HG03521 (cell line): Measurements from ENCODE around the gene ARMC9.
"Not testable (repeated sequence)": the region's sequence is repeated elsewhere in the genome, so short reads cannot be mapped to it uniquely, and the experiment has no call there.

ENCODE experiments used
- ATAC-seq: cut with Tn5 transposase; IDR thresholded peaks from one replicate; pipeline ENCODE4 v1.9.1; 2021; ENCODE audit warnings: mild to moderate bottlenecking, moderate library complexity; ENCODE audit not compliant: unreplicated experiment

ARMC9 gene

DNA sequence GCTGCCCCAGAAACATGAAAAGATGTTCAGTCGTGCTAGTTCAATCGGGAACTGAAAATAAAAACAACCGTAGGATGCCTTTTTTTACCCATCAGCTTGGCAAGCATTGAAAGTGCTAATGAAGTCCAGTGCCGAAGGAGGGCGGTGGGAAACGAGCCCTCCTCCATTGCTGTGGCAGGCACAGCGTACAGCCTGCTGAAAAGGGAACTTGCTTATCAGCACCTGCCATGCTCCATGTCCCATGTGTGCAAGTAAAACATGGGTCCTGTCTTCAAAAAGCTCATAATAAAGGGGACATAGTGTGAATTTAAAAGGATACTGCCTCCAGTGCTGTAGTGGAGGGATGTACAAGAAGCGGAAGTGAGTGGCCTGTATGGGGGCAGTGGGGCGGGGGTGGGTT lies 82.4 kb downstream of the ARMC9 start:
- ATAC-seq, result no peak

DNA sequence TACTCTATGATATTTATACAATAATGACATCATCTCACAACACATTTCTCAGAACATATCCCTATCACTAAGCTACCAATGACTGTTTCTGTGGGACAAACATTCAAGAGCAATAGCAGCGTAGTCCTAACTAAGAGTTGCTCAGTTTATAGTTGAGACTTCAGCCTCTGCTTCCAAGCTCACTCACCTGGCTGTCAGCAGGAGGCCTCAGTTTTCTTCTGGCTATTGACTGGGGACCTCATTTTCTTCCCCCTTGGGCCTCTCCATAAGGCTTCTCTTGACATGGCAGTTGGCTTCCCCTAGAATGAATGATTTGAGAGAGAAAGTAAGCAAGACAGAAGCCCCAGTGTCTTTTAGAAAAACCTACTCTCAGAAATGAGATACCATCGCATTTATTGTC lies 85.9 kb downstream of the ARMC9 start:
- no peak for ATAC-seq

DNA sequence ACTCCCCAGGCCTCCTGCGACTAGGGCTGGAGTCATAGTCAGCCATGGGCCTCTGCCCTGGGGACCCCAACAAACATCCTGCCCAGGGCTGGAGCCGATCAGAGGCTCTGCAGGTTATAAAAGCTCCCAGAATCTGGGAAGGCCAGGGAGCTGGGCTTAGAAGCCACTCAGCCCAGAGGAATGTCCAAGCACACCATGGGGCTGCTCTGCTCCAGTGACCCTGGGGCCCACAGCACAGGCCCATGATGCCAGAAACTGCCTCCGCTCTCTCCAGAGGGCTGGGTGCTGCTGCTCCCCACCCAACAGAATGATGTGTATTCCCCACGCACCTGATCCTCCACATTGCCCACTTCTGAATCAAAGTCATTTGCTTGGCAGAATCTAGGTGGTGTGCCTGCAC lies 88.5 kb downstream of the ARMC9 start:
- no peak for ATAC-seq

DNA sequence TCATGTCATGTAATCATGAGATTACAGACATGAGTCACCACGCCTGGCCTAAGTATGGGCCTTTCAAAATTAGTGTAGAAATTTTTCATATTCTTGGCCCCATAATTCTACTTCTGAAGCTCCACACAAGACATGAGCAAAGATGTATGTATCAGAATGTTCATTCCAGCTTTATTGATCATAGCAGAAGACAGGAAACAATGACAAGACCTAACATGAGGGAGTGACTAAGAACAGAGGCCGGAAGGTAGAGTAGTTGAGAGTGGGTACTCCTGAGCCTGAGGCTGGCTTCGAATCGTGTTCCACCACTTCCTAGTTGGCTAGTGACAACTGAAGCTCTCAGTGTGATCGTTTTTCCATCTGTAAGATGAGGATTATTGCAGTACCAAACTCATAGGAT lies 89.3 kb downstream of the ARMC9 start:
- ATAC-seq, result no peak

DNA sequence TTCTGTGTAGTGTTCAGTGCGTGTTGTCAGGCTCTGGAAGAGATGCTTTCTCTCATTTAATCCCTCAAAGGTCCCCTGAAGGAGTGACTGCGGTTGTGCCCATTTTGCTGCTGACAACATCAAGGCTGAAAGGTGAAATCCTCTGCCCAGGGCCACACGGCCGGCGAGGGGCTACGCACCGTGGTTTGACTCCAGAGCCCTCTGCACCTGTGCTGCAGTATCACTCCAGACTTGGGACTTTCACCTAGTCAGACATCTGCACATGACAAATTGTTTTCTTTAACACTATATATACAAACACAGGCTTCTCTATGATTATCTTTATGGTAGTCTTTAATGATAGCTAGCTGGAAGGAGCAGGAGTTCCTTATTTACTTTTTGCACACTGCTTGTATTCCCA lies 90.2 kb downstream of the ARMC9 start:
- no peak for ATAC-seq

DNA sequence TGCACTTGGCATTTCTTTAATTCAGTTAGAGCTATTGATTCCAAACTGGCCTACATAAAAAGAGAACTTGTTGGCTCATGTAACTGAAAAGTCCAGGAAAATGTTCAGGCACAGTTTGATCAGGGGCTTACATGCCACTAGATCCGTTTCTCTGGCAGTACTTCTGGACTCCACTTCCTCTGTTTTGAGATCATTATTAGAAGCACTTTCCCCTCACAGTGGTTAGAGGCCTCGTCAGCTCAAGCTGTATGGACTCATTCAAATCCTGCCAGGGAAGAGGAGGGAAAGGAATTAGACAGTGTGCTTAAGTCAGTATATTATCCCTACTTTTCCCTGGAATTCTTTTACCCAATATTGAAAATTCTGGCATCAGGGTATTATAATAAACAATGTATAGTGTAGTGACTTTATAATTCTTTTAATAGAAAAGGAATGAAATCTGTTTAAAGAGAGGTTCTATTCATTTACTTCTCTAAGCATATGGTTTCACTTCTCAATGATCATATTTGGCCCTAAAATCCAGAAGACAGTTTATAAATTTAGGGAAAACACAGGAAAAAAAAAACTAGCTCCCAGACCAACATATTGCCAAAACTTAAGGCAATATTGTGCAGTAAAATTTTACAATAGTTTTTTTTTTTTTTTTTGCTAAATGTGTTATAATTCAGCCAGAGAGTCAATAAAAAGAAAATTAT lies 92.0 kb downstream of the ARMC9 start:
- no peak for ATAC-seq

DNA sequence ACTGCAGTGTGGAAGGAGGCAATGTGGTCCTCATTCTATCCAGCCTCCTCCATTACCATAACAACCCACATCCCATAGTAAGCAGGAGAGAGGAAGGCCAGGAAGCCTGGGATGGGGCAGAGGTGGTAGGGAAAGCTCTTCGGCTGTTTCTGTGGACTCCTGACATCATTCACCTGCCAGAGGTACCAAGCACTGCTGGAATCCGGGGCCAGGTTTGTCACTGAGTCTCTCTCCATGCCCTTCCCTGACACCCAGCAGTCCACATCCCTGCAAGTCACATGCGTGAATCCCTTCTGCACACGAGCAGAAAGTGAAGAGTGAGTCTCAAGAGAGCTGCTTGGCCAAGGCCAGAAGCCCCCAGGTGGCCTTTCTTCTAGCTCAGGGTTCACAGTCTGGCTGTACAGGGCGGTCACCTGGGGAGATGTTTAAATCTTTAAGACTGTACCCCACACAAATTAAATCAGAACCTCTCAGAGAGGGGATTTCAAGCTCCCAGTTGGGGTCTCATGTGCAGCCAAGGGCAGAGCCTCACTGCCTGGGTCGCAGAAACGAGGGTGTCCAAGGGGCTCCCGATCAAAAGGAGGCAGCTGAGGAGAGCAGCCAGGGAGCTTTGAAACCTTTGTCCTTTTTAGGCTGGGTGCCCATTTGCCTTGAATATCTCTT lies 94.2 kb downstream of the ARMC9 start:
- no peak for ATAC-seq

DNA sequence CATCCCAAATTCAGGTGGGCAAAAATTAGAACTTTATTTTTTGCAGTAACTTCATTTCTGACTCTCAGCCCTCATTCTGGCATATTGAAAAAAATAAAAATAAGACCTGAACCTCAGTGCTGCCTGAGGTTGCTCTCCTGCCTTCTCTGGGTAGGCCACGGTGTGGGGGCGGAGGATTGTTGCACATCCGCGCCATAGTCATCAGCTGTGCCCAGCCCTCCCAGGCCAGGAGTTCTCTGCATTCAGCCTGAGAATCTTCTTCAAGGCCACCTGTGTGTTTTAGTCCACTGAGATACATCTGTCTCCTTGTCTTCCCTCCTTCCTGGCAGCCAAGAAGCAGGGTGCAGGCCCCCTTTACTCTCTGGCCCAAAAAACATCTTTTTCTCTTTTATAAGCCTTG lies 94.7 kb downstream of the ARMC9 start:
- ATAC-seq, result no peak

DNA sequence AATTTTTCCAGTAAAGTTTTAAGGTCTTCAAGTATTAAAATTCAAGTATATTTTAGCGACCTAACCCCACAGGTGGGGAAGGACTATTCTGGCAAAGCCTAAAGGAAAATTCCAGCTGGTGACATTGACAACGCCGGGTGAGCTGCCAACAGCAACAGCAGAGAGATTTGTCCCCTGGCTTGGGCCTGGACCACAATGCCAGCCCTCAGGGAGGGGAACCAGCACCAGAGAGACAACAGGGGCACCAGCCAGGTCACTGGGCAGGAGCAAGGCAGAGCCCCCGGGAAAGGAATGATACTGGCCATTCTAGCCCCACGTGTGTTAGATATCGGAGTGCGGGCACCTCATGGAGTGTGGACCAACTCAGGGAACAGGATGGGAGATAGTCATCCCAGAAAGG lies 95.7 kb downstream of the ARMC9 start:
- ATAC-seq, result no peak

DNA sequence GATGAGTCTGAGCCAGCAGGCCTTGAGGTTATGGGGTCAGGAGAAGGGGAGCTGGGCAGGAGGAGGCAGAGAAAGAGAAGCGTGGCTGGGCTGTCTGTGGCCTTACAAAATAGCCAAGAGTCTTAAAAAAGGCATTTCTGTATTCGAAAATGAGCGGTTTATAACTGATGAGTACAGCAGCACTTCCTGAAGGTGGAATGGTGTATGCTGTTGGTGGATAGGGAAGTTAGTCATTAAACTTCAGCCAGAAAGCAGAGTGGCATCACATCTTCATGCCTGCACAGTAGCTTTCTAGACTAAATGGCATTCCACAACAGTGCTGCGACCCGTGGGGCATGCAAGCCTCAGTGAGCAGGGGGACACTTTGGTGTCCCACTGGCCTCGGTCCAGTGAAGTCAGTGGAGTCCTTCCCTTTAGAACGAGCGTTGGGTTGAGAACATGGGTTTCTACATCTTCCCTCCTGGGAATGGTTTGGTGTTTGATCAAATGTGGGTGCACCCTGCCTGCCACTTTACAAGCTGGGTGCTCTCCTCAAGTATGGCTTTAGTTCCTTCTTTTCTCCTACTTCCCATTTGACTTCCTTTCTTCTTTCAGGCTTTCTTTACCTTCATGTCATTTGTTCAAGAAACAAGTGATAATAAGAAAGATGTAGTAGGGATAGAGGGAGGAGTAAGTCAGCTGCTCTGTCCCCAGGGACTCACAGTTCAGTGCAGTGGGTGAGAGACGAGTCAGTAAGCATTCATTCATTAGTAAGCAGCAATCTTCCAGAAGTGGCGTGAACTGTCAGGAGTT lies 96.3 kb downstream of the ARMC9 start:
- no peak for ATAC-seq

DNA sequence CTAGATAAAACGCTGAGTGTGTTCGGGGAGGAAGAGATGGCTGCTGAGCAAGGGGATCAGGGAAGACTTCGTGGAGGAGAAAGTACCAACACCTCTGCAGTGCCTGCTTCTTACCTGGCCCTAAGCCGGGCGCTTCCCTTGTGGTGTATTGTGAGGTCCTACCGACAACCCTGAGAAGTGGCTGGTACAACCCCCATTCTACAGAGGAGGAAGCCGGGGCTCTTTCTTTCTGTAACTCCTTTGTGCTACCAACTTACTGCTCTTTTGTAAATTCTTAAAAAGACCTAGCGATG lies 96.9 kb downstream of the ARMC9 start:
- ATAC-seq, result no peak

DNA sequence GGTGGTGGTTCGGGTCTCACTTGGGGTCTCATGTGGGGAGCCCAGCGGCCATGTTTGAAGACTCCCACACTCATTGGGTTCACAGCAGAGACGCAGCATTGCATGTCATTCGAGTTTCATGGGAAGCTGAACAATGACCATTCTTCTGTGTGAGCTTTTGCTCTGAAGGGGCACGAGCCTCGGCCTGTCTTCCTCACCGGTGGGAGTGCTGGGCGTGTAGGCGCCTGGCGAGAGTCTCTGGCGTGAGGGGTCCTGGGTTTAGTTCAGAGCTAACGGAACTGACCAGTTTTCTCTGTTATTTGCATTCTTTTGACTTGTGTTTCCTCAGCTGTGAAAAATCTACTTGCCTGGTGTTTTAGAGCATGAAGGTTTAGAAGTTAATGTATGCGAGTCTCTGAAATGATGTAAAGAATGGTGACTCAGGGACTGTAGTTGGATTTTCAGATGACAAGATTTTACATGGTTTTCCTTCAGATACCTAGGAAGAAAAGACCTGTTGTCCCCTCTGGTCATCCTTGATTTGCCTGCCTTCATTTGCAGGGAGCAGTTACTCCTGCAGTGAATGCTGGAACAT lies 98.1 kb downstream of the ARMC9 start:
- ATAC-seq, result no peak

DNA sequence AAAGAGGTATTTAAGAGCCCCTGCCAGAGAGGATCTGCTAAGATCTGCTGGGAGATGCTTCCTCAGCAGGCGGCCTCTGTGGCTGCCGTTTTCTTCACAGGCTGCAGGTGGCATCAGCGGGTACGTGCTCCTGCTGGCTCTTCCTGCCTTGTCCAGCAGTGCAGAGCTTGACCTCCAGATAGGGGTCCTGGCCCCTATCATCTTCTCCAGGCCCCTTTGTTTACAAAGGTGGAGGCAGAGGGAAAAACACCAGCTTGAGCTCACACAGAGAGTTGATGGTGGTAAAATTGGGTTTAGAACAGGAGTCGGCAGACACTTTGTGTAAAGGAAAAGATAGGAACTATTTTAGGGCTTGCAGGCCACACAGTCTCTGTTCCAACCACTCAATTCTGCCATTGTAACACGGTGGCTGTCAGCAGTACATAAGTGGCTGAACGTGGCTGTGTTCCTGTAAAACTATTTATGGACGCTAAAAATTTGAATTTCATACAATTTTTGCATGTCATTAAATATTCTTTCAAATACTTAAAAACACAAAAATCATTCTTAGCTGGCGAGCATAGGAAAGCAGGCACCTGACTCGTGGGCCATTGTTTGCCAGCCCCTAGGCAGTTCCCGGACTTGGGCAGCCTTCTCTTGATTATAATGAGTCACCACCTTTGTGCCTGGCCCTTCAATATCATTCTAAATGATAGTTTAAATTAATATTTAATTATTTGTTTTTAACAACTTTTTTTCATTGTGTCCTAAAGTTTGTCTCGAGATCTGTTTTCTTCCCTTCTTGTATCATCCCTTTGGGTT lies 98.9 kb downstream of the ARMC9 start:
- peak; percentile 62 for ATAC-seq

DNA sequence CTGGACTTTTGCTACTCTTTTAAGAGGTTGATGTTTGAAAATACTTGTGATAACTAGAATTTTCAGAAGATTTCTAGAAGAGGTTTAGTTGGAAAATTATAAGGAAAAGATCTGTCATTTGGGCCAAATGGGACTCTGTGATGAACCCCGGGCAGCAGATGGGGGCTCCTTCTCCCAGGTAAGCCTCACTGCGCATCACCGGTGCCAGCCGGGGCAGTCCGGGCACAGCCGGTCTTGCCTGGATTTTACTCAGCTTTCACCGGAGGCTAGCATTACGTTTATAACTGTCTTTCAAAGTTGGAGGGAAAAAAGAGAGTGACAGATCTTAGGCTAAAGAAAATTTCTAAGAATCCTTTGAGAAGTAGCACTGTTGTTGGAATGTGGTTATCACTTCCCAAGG lies 99.7 kb downstream of the ARMC9 start:
- ATAC-seq, result no peak

DNA sequence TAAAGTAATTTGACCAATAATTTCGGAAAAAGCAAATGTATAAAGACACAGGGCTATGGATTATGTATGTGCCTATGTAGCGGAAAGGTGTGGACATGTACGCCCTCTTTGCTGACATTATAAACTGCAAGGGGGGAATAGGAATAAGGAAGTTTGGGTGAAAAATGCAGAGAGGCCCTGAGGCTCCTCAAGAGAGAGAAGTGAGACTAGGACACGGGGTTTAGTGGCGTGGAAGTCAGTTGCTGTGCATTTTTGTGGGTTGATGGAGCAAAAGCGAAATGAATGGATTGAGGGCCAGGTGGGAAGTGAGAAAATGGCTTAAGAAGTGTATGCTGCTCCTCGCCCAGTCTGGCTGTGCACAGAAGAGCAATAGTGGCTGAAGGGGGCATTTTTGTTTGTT lies 100.8 kb downstream of the ARMC9 start:
- no peak for ATAC-seq

DNA sequence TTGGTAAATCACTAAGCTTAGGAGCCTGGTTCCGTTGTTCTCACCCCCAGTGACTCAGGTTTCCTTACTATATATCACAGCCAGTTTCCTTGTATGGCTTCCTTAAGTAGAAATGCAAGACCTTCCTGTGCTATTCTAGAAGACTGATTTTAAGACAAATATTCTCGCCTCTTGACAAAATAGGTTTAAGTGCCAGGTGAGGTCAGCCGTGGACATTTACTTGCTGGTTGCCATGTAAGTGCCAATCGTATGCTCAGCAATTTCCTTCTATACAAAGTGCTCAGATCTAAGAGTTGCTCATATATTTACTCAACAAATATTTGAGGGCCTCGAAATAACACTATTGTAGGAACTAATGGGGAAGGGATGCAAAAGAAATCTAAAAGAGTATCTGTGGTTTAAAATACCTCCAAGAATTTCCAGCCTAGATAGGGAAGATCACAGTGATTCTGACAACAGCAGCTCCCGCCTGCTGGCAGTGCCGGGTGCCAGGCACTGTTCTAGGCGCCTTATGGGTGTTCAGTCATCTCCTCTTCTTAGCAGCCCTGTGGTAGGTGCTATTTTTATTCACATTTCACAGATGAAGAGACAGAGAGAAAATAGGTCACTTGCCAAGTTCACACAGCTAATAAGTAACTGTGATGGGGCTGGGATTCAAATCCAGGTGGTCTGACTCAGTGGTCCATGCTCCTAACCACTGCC lies 101.7 kb downstream of the ARMC9 start:
- ATAC-seq, result no peak

DNA sequence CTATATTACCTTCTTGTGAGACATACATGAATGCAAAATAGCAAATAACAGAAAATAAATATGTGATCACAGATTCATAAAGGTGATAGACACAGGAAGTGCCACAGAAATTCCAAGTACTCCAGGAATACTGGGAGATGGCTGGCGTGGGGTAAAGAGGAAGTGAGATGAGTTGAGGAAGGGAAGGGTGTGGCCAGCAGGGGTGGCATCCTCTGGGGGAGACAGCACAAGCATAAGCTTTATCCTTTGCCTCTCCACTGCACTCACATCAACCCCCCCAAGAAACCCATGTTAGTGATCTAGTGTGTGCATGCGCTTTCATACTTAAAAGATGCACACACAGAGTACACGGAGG lies 102.3 kb downstream of the ARMC9 start:
- ATAC-seq, result no peak

DNA sequence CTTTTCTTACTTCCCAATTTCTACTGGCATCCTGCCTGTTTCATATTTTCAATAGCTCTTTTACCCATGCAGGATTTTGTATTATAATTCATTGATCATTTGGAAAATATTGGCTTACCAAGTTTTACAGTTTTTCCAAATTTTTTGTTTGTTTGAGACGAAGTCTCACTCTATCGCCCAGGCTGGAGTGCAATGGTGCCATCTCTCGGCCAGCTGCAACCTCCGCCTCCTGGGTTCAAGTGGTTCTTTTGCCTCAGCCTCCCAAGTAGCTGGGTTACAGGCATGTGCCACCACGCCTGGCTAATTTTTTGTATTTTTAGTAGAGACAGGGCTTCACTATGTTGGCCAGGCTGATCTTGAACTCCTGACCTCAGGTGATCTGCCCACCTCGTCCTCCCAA lies 105.8 kb downstream of the ARMC9 start:
- ATAC-seq, result not testable (repeated sequence)

DNA sequence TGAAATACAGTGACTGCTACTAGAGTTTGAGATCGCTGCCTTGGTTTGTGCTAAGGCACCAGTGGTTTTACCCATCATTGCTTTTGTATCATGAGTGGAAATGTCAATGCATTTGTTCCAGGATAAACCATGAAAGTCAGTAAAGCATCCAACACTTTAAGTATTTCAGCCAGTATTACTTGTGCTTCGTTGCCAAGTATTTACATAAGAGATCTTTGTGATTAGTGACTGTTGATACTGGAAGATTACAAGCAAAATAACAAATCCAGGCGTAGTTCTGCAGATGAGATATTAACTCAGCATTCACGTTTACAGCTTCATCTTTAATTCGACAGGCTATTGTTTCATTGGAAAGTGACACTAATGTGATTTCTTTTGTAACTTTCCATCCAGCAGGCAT lies 106.8 kb downstream of the ARMC9 start:
- ATAC-seq, result no peak

DNA sequence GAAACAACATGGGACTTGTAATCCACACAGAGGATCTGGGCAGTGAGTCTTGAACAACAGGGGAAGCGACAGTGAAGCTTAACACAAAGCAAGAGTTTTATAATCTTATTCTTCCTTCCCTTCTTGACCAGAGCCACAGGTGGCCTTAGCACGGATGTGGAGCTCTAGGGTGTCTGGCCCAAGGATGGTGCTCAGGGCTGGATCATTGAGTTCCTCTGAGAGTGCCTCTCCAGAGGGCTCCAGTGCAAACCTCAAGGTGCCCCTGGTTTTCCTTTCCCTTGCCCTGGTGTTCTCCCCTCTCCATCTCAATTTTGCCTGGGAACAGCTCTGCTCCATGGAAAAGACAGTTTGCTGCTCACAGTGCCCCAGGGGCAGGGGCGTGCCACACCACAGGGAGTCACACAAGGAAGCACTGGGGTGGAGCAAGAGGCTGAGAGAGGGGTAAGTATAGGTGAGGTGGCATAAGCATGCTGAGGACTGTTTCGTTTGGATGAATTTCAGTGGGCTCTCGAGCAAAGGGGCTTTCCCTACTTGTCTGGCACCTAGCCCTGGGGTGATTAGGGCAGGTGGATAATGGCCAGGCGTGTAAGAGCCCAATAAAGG lies 108.5 kb downstream of the ARMC9 start:
- no peak for ATAC-seq
